ENCODE data around the gene ATP8B3.

Gene ATP8B3

GRCh38 chr19:1766800-1767352, 45.2 kb downstream of the ATP8B3 start:
- DNase-seq (ENCODE audit: extremely low read depth, insufficient read length), result no peak
- Histone ChIP-seq H3K4me3 (replicated peaks; ENCODE audit: low read depth, low read length) (no peak overlapping the region), H3K27me3 (replicated peaks; ENCODE audit: control insufficient read depth, insufficient read depth, low read length) (peaks cover under 1% of the 10 kb centered on the region), H3K36me3 (ENCODE audit: control insufficient read depth, insufficient read depth, low read length) (no peaks in the 10 kb centered on the region)
- no peak for TF ChIP-seq CTCF (IDR thresholded peaks at IDR 0.05; ENCODE audit: insufficient read depth, low read length, poor library complexity, severe bottlenecking)

GRCh38 chr19:1765904-1766799, 45.9 kb downstream of the ATP8B3 start:
- Histone ChIP-seq H3K4me3 (replicated peaks; ENCODE audit: low read depth, low read length) (no peak overlapping the region), H3K27me3 (replicated peaks; ENCODE audit: control insufficient read depth, insufficient read depth, low read length) (peaks cover 2% of the 10 kb centered on the region), H3K36me3 (ENCODE audit: control insufficient read depth, insufficient read depth, low read length) (no peaks in the 10 kb centered on the region)
- TF ChIP-seq CTCF (IDR thresholded peaks at IDR 0.05; ENCODE audit: insufficient read depth, low read length, poor library complexity, severe bottlenecking), result no peak
- no peak for DNase-seq (ENCODE audit: extremely low read depth, insufficient read length)

GRCh38 chr19:1765232-1765903, 46.7 kb downstream of the ATP8B3 start:
- Histone ChIP-seq H3K4me3 (replicated peaks; ENCODE audit: low read depth, low read length) (no peak overlapping the region), H3K27me3 (replicated peaks; ENCODE audit: control insufficient read depth, insufficient read depth, low read length) (peaks cover 2% of the 10 kb centered on the region), H3K36me3 (ENCODE audit: control insufficient read depth, insufficient read depth, low read length) (no peaks in the 10 kb centered on the region)
- DNase-seq (ENCODE audit: extremely low read depth, insufficient read length), result no peak
- no peak for TF ChIP-seq CTCF (IDR thresholded peaks at IDR 0.05; ENCODE audit: insufficient read depth, low read length, poor library complexity, severe bottlenecking)

GRCh38 chr19:1764729-1765128, 47.3 kb downstream of the ATP8B3 start:
- no peak for TF ChIP-seq CTCF (IDR thresholded peaks at IDR 0.05; ENCODE audit: insufficient read depth, low read length, poor library complexity, severe bottlenecking)
- Histone ChIP-seq H3K36me3 (ENCODE audit: control insufficient read depth, insufficient read depth, low read length) (no peaks in the 10 kb centered on the region), H3K4me3 (replicated peaks; ENCODE audit: low read depth, low read length) (no peak overlapping the region), H3K27me3 (replicated peaks; ENCODE audit: control insufficient read depth, insufficient read depth, low read length) (peaks cover 2% of the 10 kb centered on the region)
- DNase-seq (ENCODE audit: extremely low read depth, insufficient read length), result no peak

- no peak for TF ChIP-seq CTCF (IDR thresholded peaks at IDR 0.05; ENCODE audit: insufficient read depth, low read length, poor library complexity, severe bottlenecking)
- Histone ChIP-seq H3K27me3 (replicated peaks; ENCODE audit: control insufficient read depth, insufficient read depth, low read length) (peaks cover 2% of the 10 kb centered on the region), H3K36me3 (ENCODE audit: control insufficient read depth, insufficient read depth, low read length) (no peaks in the 10 kb centered on the region), H3K4me3 (replicated peaks; ENCODE audit: low read depth, low read length) (no peak overlapping the region)
- DNase-seq (ENCODE audit: extremely low read depth, insufficient read length), result no peak
Observed at GRCh38 chr19:1763648-1764639, 48.1 kb downstream of the ATP8B3 start.
